K562 (cell line): ENCODE data around the gene NSUN3. TPM values are rescaled to one million over a fixed set of nuclear protein-coding genes. Genes with fewer than 3 reads are reported as not detected.
A peak's percentile ranks its signal among the peaks of the same experiment; 100 is the strongest.

Experiments
- BCOR ChIP-seq: fragments of 450-650 bp; IDR thresholded peaks from 2 replicates; pipeline ENCODE4 v1.6.1; 2016
- CBFA2T3 ChIP-seq: fragments of 450-650 bp; IDR thresholded peaks from 2 replicates; pipeline ENCODE4 v1.6.1; 2017
- FOXA3 ChIP-seq, 2 experiments: fragments of 450-650 bp in 1 of 2; sonication (generic) in 1 of 2; formaldehyde crosslinking; IDR thresholded peaks in 1 of 2; conservative IDR thresholded peaks in 1 of 2; 2 replicates each; pipeline versions ENCODE4 v1.4.0 to v1.8.0; 2020 to 2022; ENCODE audit warnings: mild to moderate bottlenecking in 2 of 2, missing genetic modification reagents in 1 of 2
- GABPA ChIP-seq: fragments of 200-800 bp; sonication (Bioruptor generic); conservative IDR thresholded peaks from 2 replicates; pipeline ENCODE4 v1.6.1; 2016; ENCODE audit warnings: low read depth, missing genetic modification characterization, missing compliant biosample characterization
- HSF4 ChIP-seq: fragments of 250-450 bp; sonication (Bioruptor Pico); IDR thresholded peaks from 2 replicates; pipeline ENCODE4 v2.1.2; 2022; ENCODE audit warnings: mild to moderate bottlenecking, moderate library complexity, borderline replicate concordance
- IFI16 ChIP-seq: fragments of 250-450 bp; sonication (Bioruptor Pico); IDR thresholded peaks from 2 replicates; pipeline ENCODE4 v2.1.2; 2022; ENCODE audit warnings: mild to moderate bottlenecking, inconsistent platforms
- MCM5 ChIP-seq: fragments of 450-650 bp; IDR thresholded peaks from 2 replicates; pipeline ENCODE4 v1.6.1; 2016; ENCODE audit warnings: low read depth
- NFE2 ChIP-seq: IDR thresholded peaks from 2 replicates; pipeline ENCODE4 v1.6.1; 2014; ENCODE audit warnings: antibody characterized with exemption, low read depth
- NR2F6 ChIP-seq: fragments of 450-650 bp; formaldehyde crosslinking; IDR thresholded peaks from 2 replicates; pipeline ENCODE4 v1.4.0; 2020; ENCODE audit warnings: mild to moderate bottlenecking
- REST ChIP-seq, 2 experiments: fragments of 450-650 bp; formaldehyde crosslinking in 1 of 2; IDR thresholded peaks; 2 replicates each; pipeline versions ENCODE4 v1.4.0 to v1.6.1; 2014 to 2020; ENCODE audit warnings: mild to moderate bottlenecking in 2 of 2, borderline replicate concordance in 1 of 2, low read depth in 1 of 2
- SOX6 ChIP-seq: fragments of 450-650 bp; IDR thresholded peaks from 2 replicates; pipeline ENCODE4 v1.6.1; 2014; ENCODE audit warnings: mild to moderate bottlenecking
- ZBTB1 ChIP-seq: sonication (generic); formaldehyde crosslinking; IDR thresholded peaks from 2 replicates; pipeline ENCODE4 v1.8.1; 2023; ENCODE audit warnings: missing genetic modification reagents, low read depth, mild to moderate bottlenecking, borderline replicate concordance
- ZC3H4 ChIP-seq: sonication (generic); formaldehyde crosslinking; IDR thresholded peaks from 2 replicates; pipeline ENCODE4 v1.9.0; 2021; ENCODE audit warnings: missing genetic modification reagents, borderline replicate concordance
- ZNF717 ChIP-seq: fragments of 250-450 bp; sonication (Bioruptor Pico); IDR thresholded peaks from 2 replicates; pipeline ENCODE4 v1.5.0; 2021
- ZNF75A ChIP-seq: fragments of 450-650 bp; formaldehyde crosslinking; IDR thresholded peaks from 2 replicates; pipeline ENCODE4 v1.4.0; 2020; ENCODE audit warnings: mild to moderate bottlenecking
- polyA plus RNA-seq, 8 experiments: library from polyadenylated mRNA; depleted of rRNA in 4 of 8; stranded (reverse) in 5 of 8; unstranded in 3 of 8; fragments of >200 nt; fragmentation: Nextera tagmentation in 2 of 8; fragmentation: Illumina TruSeq in 1 of 8; extraction: Ambion mirVana in 2 of 8; extraction: Trizol in 1 of 8; gene quantifications; 2 replicates each; pipeline versions ENCODE4 v1.2.1 to v1.2.3, GENCODE V29; 2011 to 2014; ENCODE audit warnings: inconsistent platforms in 1 of 8, missing spikeins in 1 of 8
- total RNA-seq, 7 experiments: library from RNA; depleted of rRNA in 6 of 7; stranded (reverse); fragments of >200 nt in 6 of 7; fragmentation: Illumina TruSeq in 2 of 7; extraction: Trizol in 2 of 7; gene quantifications; 2 replicates each; pipeline versions ENCODE4 v1.2.1 to v1.2.3, GENCODE V29; 2011 to 2021; ENCODE audit warnings: low replicate concordance in 1 of 7
- TF ChIP-seq, protein P1 (sequence below), 2 experiments: fragments of 450-650 bp; conservative IDR thresholded peaks; 2 replicates each; pipeline ENCODE4 v1.6.1; 2017; ENCODE audit warnings: mild to moderate bottlenecking in 2 of 2, moderate library complexity in 2 of 2
- TF ChIP-seq, protein P2 (sequence below), 2 experiments: IDR thresholded peaks; 2 replicates each; pipeline ENCODE4 v1.6.1; 2011; ENCODE audit warnings: borderline replicate concordance in 1 of 2, control low read depth in 1 of 2, low read depth in 1 of 2, low read length in 1 of 2, mild to moderate bottlenecking in 1 of 2, mixed read lengths in 1 of 2, moderate library complexity in 1 of 2; ENCODE audit not compliant: insufficient read depth in 1 of 2, insufficient read length in 1 of 2, poor library complexity in 1 of 2, severe bottlenecking in 1 of 2; ENCODE audit errors: extremely low read depth in 1 of 2

Gene NSUN3
- total and polyA plus RNA-seq, 9 of the 15 experiments (the other 6 are each of a cell fraction or from before 2014, with no cell fraction given), result 4.4 to 12.3 (median 7.6) TPM

GRCh38 chr3:94064243-94064860 lies 1.5 kb downstream of the NSUN3 start (continued):
- TF ChIP-seq REST (IDR thresholded peaks at IDR 0.05; ENCODE audit: borderline replicate concordance) (no peak), REST (CRISPR knock-in tag; IDR thresholded peaks at IDR 0.05; ENCODE audit: low read depth) (no peak), NR2F6 (CRISPR knock-in tag) (no peak), CBFA2T3 (0 out of 2 replicates have a peak, but pooled peaks have one; percentile 14), BCOR (no peak), ZNF75A (CRISPR knock-in tag) (no peak), ZC3H4 (CRISPR knock-in tag) (no peak), NFE2 (peak; percentile 87), FOXA3 (CRISPR knock-in tag; conservative IDR thresholded peaks at IDR 0.05 in 1 of 2, IDR thresholded peaks at IDR 0.05 in 1 of 2) (no peak), MCM5 (no peak), ZBTB1 (CRISPR knock-in tag) (no peak), ZNF717 (CRISPR knock-in tag) (no peak), HSF4 (CRISPR knock-in tag) (no peak), SOX6 (no peak), GABPA (tag) (no peak), IFI16 (CRISPR knock-in tag) (no peak)
- TF ChIP-seq, protein P1, sequence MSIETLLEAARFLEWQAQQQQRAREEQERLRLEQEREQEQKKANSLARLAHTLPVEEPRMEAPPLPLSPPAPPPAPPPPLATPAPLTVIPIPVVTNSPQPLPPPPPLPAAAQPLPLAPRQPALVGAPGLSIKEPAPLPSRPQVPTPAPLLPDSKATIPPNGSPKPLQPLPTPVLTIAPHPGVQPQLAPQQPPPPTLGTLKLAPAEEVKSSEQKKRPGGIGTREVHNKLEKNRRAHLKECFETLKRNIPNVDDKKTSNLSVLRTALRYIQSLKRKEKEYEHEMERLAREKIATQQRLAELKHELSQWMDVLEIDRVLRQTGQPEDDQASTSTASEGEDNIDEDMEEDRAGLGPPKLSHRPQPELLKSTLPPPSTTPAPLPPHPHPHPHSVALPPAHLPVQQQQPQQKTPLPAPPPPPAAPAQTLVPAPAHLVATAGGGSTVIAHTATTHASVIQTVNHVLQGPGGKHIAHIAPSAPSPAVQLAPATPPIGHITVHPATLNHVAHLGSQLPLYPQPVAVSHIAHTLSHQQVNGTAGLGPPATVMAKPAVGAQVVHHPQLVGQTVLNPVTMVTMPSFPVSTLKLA (conservative IDR thresholded peaks at IDR 0.05), result no peak
- TF ChIP-seq, protein P2, sequence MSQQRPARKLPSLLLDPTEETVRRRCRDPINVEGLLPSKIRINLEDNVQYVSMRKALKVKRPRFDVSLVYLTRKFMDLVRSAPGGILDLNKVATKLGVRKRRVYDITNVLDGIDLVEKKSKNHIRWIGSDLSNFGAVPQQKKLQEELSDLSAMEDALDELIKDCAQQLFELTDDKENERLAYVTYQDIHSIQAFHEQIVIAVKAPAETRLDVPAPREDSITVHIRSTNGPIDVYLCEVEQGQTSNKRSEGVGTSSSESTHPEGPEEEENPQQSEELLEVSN (IDR thresholded peaks at IDR 0.05; ENCODE audit: borderline replicate concordance in 1 of 2, extremely low read depth in 1 of 2, insufficient read depth in 1 of 2, insufficient read length in 1 of 2, low read depth in 1 of 2, low read length in 1 of 2, poor library complexity in 1 of 2, severe bottlenecking in 1 of 2), result no peak
